Neural crest cell (in vitro differentiated cells): ENCODE data around the gene DGCR6L. TPM values are rescaled to one million over a fixed set of nuclear protein-coding genes. Genes with fewer than 3 reads are reported as not detected.

Experiments used
- DNase-seq: peaks from one replicate; pipeline ENCODE4 v3.0.0; 2021; ENCODE audit warnings: low read depth, mixed read lengths, low spot score
- H3K27ac Mint-ChIP-seq: one replicate; pipeline ENCODE4 v1.8.0; 2021; ENCODE audit warnings: mild to moderate bottlenecking, mixed read lengths; ENCODE audit not compliant: unreplicated experiment
- H3K27me3 Mint-ChIP-seq: 2 replicates; pipeline ENCODE4 v1.8.0; 2021; ENCODE audit warnings: low read depth, mild to moderate bottlenecking, mixed read lengths
- H3K36me3 Mint-ChIP-seq: 2 replicates; pipeline ENCODE4 v1.8.0; 2021; ENCODE audit warnings: low read depth, mild to moderate bottlenecking, mixed read lengths
- H3K4me1 Mint-ChIP-seq: 2 replicates; pipeline ENCODE4 v1.8.0; 2021; ENCODE audit warnings: mixed read lengths
- H3K4me3 Mint-ChIP-seq: one replicate; pipeline ENCODE4 v1.8.0; 2021; ENCODE audit warnings: mild to moderate bottlenecking, mixed read lengths
- H3K9me3 Mint-ChIP-seq: 2 replicates; pipeline ENCODE4 v1.8.0; 2021; ENCODE audit warnings: mixed read lengths
- total RNA-seq: library from RNA; stranded (reverse); gene quantifications from 2 replicates; pipeline ENCODE4 v1.2.1, GENCODE V29; 2021
- TF ChIP-seq, protein P1 (sequence below): fragments of 200-600 bp; sonication (generic); conservative IDR thresholded peaks from 2 replicates; pipeline ENCODE4 v1.5.0; 2021; ENCODE audit warnings: antibody characterized with exemption, mild to moderate bottlenecking

DGCR6L gene
- total RNA-seq, 1 donor from 2014 or later, result 58.7 TPM

DNA sequence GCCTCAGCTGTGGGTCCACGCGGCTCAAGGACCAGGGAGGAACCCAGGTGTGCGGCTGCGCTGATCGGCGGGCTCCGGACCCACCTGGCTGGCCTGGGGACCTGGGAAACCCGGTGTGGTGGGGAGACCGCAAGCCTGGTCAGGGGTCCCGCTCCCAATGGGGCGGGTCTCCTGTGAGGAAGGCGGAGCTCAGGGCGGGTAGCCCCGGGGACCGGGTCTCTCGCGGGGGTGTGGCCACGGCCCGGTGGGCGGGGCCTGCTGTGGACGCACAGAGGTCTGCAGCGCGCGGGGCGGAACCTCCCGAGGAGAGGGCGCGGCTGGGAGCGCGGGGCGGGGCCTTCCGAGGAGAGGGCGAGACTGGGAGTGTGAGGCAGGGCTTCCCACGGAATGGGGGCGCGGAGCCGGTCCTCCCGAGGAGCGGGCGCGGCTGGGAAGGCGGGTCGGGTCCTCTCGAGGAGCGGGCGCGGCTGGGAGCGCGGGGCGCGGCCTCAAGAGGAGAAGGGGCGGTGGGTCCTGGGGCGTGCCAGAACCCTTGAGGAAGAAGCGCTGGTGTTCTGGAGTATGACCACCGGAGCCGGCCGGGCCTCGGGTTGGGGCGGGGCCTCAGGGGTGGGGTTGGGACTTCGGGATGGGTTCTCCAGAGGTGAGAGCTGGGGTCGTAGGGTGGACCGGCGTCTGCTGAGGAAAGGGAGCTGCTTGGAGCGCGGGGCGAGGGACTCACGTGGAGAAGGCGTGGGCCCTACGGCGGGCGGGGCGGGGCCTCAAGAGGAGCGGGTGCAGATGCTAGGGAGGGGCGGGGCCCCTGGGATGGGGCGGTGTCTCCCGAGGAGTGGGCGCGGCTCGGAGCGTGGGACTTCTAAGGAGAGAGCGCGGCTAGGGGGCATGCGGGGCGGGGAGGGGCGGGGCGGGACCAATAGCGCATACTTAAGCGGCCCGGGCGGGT, 20.8 kb downstream of the DGCR6L start:
- TF ChIP-seq, protein P1, sequence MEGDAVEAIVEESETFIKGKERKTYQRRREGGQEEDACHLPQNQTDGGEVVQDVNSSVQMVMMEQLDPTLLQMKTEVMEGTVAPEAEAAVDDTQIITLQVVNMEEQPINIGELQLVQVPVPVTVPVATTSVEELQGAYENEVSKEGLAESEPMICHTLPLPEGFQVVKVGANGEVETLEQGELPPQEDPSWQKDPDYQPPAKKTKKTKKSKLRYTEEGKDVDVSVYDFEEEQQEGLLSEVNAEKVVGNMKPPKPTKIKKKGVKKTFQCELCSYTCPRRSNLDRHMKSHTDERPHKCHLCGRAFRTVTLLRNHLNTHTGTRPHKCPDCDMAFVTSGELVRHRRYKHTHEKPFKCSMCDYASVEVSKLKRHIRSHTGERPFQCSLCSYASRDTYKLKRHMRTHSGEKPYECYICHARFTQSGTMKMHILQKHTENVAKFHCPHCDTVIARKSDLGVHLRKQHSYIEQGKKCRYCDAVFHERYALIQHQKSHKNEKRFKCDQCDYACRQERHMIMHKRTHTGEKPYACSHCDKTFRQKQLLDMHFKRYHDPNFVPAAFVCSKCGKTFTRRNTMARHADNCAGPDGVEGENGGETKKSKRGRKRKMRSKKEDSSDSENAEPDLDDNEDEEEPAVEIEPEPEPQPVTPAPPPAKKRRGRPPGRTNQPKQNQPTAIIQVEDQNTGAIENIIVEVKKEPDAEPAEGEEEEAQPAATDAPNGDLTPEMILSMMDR, result no peak
- Mint-ChIP-seq H3K4me3 (peak overlapping the region; percentile 78), H3K4me1 (no peaks in the 10 kb centered on the region), H3K36me3 (no peaks in the 10 kb centered on the region), H3K27me3 (peaks cover 57% of the 10 kb centered on the region), H3K9me3 (no peaks in the 10 kb centered on the region), H3K27ac (no peak overlapping the region)
- peak; percentile 85 for DNase-seq

DNA sequence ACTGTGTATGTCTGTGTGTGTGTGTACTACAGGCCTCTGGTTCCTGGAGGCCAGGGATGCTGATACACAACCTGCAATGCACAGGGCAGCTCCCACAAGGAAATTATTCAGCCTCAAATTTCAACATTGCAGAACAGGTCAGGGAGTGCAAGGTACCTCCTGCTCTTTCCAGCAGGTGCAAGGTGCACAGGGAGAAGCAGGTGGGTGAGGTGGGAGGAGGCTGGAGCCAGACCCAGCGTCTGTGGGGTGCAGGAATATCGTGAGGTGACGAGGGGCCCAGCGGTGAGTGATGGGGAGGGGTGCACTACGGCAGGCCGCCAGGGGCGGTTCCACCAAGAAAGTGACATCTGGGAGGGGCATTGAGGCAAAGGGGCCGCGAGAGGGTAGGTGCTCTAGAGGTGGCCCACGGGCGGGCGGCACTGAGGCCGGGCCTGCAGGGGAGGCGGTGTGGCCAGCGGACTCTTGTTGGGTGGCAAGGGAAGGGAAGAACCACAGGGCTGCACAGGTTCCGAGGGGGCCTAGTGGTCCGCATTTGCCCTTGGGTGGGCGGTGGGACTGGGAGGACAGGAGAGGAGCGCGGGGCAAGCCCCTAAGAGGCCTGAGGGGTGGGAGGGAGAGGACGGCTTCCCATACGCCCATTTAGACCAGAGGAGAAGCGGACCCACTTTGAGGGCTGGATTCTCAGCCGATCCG, 21.6 kb downstream of the DGCR6L start:
- no peak for DNase-seq
- H3K27ac Mint-ChIP-seq, result no peak overlapping the region
- H3K4me3 Mint-ChIP-seq, result peak overlapping the region; percentile 78
- H3K36me3 Mint-ChIP-seq, result no peaks in the 10 kb centered on the region
- H3K27me3 Mint-ChIP-seq, result peaks cover 57% of the 10 kb centered on the region
- TF ChIP-seq, protein P1, result no peak
- no peaks in the 10 kb centered on the region for H3K4me1 Mint-ChIP-seq
- no peaks in the 10 kb centered on the region for H3K9me3 Mint-ChIP-seq

DNA sequence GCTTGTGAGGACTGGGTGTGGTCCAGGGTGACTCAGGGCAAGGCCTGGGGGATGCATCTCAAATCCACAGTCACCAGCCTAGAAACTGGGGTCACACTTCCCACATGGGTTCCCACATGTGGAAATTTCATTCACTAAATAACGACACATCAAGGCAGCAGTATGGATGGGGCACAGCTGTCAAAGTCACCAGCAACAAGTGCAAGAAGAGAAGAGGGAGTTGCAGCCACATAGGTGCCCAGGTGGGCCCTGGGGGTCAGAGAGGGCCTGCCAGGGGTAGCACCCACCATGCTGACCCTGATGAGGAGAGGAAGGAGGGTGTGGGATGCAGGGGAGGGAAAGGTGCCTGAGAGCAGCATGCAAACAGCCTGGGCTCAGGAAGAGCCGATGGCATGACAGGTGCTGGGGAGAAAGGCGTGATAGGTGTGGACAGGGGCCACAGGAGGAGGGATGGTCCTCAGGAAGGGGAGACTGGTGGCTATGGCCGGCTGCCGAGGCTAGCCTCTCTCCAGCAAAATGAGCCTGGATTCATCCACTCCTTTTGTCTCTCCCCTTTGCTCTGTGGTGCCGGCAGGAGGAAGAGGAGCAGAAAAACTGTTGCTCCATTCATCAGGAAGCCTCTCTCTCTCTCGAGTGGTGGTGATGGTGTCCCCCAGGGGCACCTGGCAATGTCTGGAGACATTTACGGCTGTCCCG, 22.3 kb downstream of the DGCR6L start:
- Mint-ChIP-seq H3K4me1 (no peaks in the 10 kb centered on the region), H3K9me3 (no peaks in the 10 kb centered on the region), H3K27me3 (peaks cover 54% of the 10 kb centered on the region), H3K27ac (no peak overlapping the region), H3K36me3 (no peaks in the 10 kb centered on the region), H3K4me3 (peak overlapping the region; percentile 78)
- TF ChIP-seq, protein P1, result no peak
- no peak for DNase-seq

DNA sequence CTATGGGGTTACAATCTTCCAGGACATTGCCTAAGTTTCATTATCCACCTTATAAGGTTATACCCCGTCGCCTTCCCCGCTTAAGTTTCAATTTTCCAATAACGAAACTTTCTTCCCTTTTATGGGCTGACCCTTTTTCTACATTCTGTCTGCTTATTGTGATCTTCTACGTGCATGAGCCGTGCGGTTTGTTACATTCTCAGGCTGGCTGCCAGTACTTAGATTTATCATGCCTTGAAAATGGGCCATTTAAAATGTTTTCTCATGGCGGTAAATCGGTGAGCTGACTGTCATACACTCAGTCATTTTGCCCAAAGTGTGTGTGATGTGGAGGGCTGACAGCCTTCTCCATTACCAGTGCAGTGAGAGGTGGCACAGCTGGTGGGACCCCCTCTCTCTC, 23.3 kb downstream of the DGCR6L start:
- DNase-seq, result no peak
- TF ChIP-seq, protein P1, result no peak
- Mint-ChIP-seq H3K27ac (no peak overlapping the region), H3K36me3 (no peaks in the 10 kb centered on the region), H3K4me1 (no peaks in the 10 kb centered on the region), H3K9me3 (no peaks in the 10 kb centered on the region), H3K27me3 (peaks cover 50% of the 10 kb centered on the region), H3K4me3 (peak overlapping the region; percentile 60)

DNA sequence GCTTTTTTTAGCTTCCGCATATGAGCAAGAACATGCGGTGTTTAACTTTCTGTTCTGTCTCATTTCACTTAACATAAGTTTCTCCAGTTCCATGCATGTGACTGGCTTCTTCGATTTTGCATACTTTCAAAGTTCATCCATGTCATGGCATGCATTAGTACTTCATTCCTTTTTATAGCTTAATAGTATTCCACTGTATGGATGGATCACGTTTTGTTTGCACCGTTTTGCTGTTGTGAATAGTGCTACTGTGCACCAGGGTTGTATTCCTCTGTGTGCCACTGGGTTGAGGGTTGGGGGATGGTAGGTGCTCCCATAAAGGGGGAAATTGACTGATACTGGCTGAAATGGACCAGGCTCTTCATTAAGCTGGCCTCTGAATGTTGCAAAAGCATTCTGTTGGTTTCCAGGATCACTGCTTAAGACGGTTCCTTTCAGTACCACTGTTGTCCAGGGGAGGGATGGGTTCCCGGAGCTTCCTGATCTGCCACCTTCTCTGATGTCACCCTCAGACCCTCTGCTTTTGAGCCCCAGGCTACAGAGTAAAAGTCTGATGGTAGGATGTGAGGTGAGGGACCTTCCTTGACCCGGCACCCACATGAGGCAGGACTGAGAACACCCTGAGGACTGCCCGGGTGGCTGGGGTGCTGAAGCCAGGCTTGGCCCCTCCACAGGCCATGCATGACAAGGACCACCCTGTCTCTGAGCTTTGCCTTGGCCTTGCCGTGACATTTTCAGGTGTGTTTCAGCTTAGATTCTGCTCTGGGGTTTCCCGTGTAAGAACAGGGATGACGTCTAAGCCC, 24.4 kb downstream of the DGCR6L start:
- H3K36me3 Mint-ChIP-seq, result no peaks in the 10 kb centered on the region
- H3K27me3 Mint-ChIP-seq, result peaks cover 38% of the 10 kb centered on the region

More for the DNA sequence above, 24.4 kb downstream of the DGCR6L start:
- Mint-ChIP-seq H3K9me3 (no peaks in the 10 kb centered on the region), H3K4me3 (no peak overlapping the region), H3K4me1 (no peaks in the 10 kb centered on the region), H3K27ac (no peak overlapping the region)
- TF ChIP-seq, protein P1, result no peak
- no peak for DNase-seq
